Fibroblast of lung (primary cell): Measurements from ENCODE around the gene NADK.
"Not testable (repeated sequence)": the region's sequence is repeated elsewhere in the genome, so short reads cannot be mapped to it uniquely, and the experiment has no call there.

Source experiments
- EZH2 ChIP-seq: IDR thresholded peaks from 2 replicates; pipeline ENCODE4 v1.5.1; 2012; ENCODE audit warnings: low read length, control low read depth, mild to moderate bottlenecking; ENCODE audit errors: missing control alignments
- TF ChIP-seq, protein P1 (sequence below), 2 donors: IDR thresholded peaks in 1 of 2; conservative IDR thresholded peaks in 1 of 2; 1 replicate in 1 of 2; 2 replicates in 1 of 2; pipeline ENCODE4 v1.5.1; 2011 to 2012; ENCODE audit warnings: low read length in 2 of 2, control low read depth in 1 of 2, inconsistent platforms in 1 of 2, low read depth in 1 of 2, mild to moderate bottlenecking in 1 of 2

DNA sequence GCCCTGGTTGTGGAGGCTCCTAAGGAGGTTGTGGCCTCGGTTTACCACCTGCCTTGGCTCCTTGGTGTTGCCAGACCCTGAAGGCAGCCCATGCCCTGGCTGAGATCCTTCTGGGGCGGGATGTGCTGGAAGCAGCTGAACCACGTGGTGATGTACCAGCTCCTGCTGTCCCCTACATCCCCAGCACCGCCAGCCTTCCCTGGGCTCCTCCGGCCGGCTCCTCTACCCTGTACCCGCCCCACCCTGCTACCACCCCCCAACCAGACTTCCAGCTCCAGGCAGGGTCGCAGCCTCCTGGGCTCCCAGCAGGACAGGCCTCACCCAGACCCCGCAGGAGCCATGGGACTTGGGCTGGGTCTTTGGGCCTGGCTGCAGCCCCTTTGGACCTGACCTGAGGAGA lies 28.3 kb downstream of the NADK start:
- TF ChIP-seq, protein P1, sequence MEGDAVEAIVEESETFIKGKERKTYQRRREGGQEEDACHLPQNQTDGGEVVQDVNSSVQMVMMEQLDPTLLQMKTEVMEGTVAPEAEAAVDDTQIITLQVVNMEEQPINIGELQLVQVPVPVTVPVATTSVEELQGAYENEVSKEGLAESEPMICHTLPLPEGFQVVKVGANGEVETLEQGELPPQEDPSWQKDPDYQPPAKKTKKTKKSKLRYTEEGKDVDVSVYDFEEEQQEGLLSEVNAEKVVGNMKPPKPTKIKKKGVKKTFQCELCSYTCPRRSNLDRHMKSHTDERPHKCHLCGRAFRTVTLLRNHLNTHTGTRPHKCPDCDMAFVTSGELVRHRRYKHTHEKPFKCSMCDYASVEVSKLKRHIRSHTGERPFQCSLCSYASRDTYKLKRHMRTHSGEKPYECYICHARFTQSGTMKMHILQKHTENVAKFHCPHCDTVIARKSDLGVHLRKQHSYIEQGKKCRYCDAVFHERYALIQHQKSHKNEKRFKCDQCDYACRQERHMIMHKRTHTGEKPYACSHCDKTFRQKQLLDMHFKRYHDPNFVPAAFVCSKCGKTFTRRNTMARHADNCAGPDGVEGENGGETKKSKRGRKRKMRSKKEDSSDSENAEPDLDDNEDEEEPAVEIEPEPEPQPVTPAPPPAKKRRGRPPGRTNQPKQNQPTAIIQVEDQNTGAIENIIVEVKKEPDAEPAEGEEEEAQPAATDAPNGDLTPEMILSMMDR (conservative IDR thresholded peaks at IDR 0.05 in 1 of 2, IDR thresholded peaks at IDR 0.05 in 1 of 2; ENCODE audit: low read depth in 1 of 2, low read length in 2 of 2) = not testable (repeated sequence)
- not testable (repeated sequence) for TF ChIP-seq EZH2
